PC-3 (cell line): Measurements from ENCODE around the gene SLC26A8.

Source experiments
- EZH2 ChIP-seq: fragments of 300-600 bp; sonication (generic); IDR thresholded peaks from one replicate; pipeline ENCODE4 v1.6.1; 2017; ENCODE audit warnings: antibody characterized with exemption, mild to moderate bottlenecking, low read length; ENCODE audit not compliant: unreplicated experiment
- EZH2phosphoT487 ChIP-seq: fragments of 300-600 bp; sonication (generic); IDR thresholded peaks from 2 replicates; pipeline ENCODE4 v1.6.1; 2018; ENCODE audit warnings: mild to moderate bottlenecking, antibody characterized with exemption, low read length, borderline replicate concordance
- TF ChIP-seq, protein P1 (sequence below): fragments of 300-600 bp; sonication (generic); conservative IDR thresholded peaks from 2 replicates; pipeline ENCODE4 v1.5.1; 2017; ENCODE audit warnings: antibody characterized with exemption, low read depth, mild to moderate bottlenecking, low read length

DNA sequence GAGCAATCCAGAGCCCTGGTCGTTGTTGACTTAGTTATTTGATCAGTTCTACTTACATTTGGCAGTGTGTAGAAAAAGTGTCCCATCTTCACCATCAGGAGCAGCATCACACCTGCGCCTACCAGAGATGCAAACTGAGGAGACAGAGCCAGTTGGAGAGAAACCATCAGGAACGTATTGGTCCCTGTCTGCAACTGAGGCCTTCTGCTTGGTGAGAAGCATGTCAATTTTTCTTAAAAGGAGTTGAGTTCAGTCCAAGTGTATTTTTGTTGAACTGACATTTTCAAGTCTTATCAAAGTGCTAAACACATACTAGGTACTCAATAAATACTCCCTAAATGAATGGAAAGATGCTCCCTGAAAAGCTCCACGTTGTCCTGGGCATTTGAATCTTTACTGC, 55.6 kb downstream of the SLC26A8 start:
- TF ChIP-seq EZH2phosphoT487 (no peak), EZH2 (no peak)
- TF ChIP-seq, protein P1, sequence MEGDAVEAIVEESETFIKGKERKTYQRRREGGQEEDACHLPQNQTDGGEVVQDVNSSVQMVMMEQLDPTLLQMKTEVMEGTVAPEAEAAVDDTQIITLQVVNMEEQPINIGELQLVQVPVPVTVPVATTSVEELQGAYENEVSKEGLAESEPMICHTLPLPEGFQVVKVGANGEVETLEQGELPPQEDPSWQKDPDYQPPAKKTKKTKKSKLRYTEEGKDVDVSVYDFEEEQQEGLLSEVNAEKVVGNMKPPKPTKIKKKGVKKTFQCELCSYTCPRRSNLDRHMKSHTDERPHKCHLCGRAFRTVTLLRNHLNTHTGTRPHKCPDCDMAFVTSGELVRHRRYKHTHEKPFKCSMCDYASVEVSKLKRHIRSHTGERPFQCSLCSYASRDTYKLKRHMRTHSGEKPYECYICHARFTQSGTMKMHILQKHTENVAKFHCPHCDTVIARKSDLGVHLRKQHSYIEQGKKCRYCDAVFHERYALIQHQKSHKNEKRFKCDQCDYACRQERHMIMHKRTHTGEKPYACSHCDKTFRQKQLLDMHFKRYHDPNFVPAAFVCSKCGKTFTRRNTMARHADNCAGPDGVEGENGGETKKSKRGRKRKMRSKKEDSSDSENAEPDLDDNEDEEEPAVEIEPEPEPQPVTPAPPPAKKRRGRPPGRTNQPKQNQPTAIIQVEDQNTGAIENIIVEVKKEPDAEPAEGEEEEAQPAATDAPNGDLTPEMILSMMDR: no peak
